Kasumi-1 (cell line): ENCODE data around the gene UBXN2A.
A peak's percentile ranks its signal among the peaks of the same experiment; 100 is the strongest.
"Not testable (repeated sequence)": the region's sequence is repeated elsewhere in the genome, so short reads cannot be mapped to it uniquely, and the experiment has no call there.

Source experiments
- DNase-seq, 2 experiments: peaks; one replicate each; lab custom pipeline; 2025; lab: John Stamatoyannopoulos, UW

The UBXN2A gene

GRCh38 chr2:23940718-23941620, 706 bp downstream of the UBXN2A start:
- peak; percentile 45 to 53 for DNase-seq

- no peak for DNase-seq
These were observed 1.4 kb downstream of the UBXN2A start for GRCh38 chr2:23941644-23942043.

GRCh38 chr2:23943666-23944065, 3.4 kb downstream of the UBXN2A start:
- DNase-seq = no peak

- no peak for DNase-seq
These were observed 4.3 kb downstream of the UBXN2A start for GRCh38 chr2:23944527-23944926.

GRCh38 chr2:23944976-23945375, 4.7 kb downstream of the UBXN2A start:
- DNase-seq = no peak

GRCh38 chr2:23947350-23947749, 7.1 kb downstream of the UBXN2A start:
- DNase-seq = no peak

GRCh38 chr2:23952558-23952957, 12.3 kb downstream of the UBXN2A start:
- DNase-seq = not testable (repeated sequence)

GRCh38 chr2:23953625-23954024, 13.4 kb downstream of the UBXN2A start:
- DNase-seq = no peak

- no peak for DNase-seq
These were observed 14.2 kb downstream of the UBXN2A start for GRCh38 chr2:23954325-23955014.

GRCh38 chr2:23967846-23968245, 27.6 kb downstream of the UBXN2A start:
- DNase-seq = no peak

GRCh38 chr2:23976883-23977282, 36.6 kb downstream of the UBXN2A start:
- no peak for DNase-seq

- peak; percentile 41 to 63 for DNase-seq
These were observed 48.1 kb downstream of the UBXN2A start for GRCh38 chr2:23988371-23988770.

- DNase-seq = no peak
These were observed 52.7 kb downstream of the UBXN2A start for GRCh38 chr2:23992931-23993330.

GRCh38 chr2:23993736-23994269, 53.5 kb downstream of the UBXN2A start:
- no peak for DNase-seq

- no peak for DNase-seq
These were observed 54.3 kb downstream of the UBXN2A start for GRCh38 chr2:23994567-23994966.

- no peak for DNase-seq
These were observed 67.4 kb downstream of the UBXN2A start for GRCh38 chr2:24007693-24008092.

GRCh38 chr2:24008672-24009366, 68.6 kb downstream of the UBXN2A start:
- no peak for DNase-seq

GRCh38 chr2:24009367-24009679, 69.1 kb downstream of the UBXN2A start:
- no peak for DNase-seq

GRCh38 chr2:24009680-24010476, 69.6 kb downstream of the UBXN2A start, which contains the start of gene MFSD2B:
Gene MFSD2B, plus strand, starts transcription at chr2:24010085. Its CDS starts 12 bp downstream, at chr2:24010097.
- DNase-seq = no peak

- DNase-seq = no peak
These were observed 70.4 kb downstream of the UBXN2A start for GRCh38 chr2:24010477-24011249.
